HepG2 (cell line): Measurements from ENCODE around the gene IRAK2. TPM values are rescaled to one million over a fixed set of nuclear protein-coding genes. Genes with fewer than 3 reads are reported as not detected.

Source experiments
- ARID2 ChIP-seq: sonication (generic); formaldehyde crosslinking; IDR thresholded peaks from 2 replicates; pipeline ENCODE4 v1.8.1; 2022; ENCODE audit warnings: mild to moderate bottlenecking, missing genetic modification reagents, borderline replicate concordance
- ARID4A ChIP-seq: sonication (generic); formaldehyde crosslinking; IDR thresholded peaks from 2 replicates; pipeline ENCODE4 v1.5.0; 2020; ENCODE audit warnings: mild to moderate bottlenecking, missing genetic modification reagents, borderline replicate concordance
- E2F5 ChIP-seq: sonication (generic); formaldehyde crosslinking; conservative IDR thresholded peaks from 2 replicates; pipeline ENCODE4 v1.4.0; 2020; ENCODE audit warnings: missing genetic modification reagents
- GPN1 ChIP-seq: sonication (generic); formaldehyde crosslinking; IDR thresholded peaks from 2 replicates; pipeline ENCODE4 v1.5.1; 2020; ENCODE audit warnings: missing genetic modification reagents, borderline replicate concordance
- HNRNPH1 ChIP-seq: fragments of 200-400 bp; formaldehyde crosslinking; optimal IDR thresholded peaks from 2 replicates; pipeline ENCODE3; 2017; ENCODE audit warnings: mild to moderate bottlenecking, low read depth, low read length
- KDM4B ChIP-seq: sonication (generic); formaldehyde crosslinking; IDR thresholded peaks from 2 replicates; pipeline ENCODE4 v1.4.0; 2020; ENCODE audit warnings: missing genetic modification reagents
- MNT ChIP-seq: fragments of 450-650 bp; IDR thresholded peaks from 2 replicates; pipeline ENCODE4 v1.6.1; 2016
- PLRG1 ChIP-seq: fragments of 450-650 bp; conservative IDR thresholded peaks from 2 replicates; pipeline ENCODE4 v1.6.1; 2016
- SMC3 ChIP-seq: IDR thresholded peaks from 2 replicates; pipeline ENCODE4 v1.6.1; 2011; ENCODE audit warnings: low read length, improper control_type of control experiment
- TOE1 ChIP-seq: sonication (generic); formaldehyde crosslinking; IDR thresholded peaks from 2 replicates; pipeline ENCODE4 v1.4.0; 2020; ENCODE audit warnings: mild to moderate bottlenecking, missing genetic modification reagents
- ZBTB2 ChIP-seq: sonication (generic); formaldehyde crosslinking; IDR thresholded peaks from 2 replicates; pipeline ENCODE4 v1.8.0; 2022; ENCODE audit warnings: low read depth, missing genetic modification reagents
- ZBTB21 ChIP-seq: sonication (generic); formaldehyde crosslinking; IDR thresholded peaks from 2 replicates; pipeline ENCODE4 v1.4.0; 2020; ENCODE audit warnings: missing genetic modification reagents
- ZMYM2 ChIP-seq: sonication (generic); formaldehyde crosslinking; IDR thresholded peaks from 2 replicates; pipeline ENCODE4 v1.8.0; 2022; ENCODE audit warnings: mild to moderate bottlenecking, missing genetic modification reagents
- ZNF143 ChIP-seq: sonication (generic); formaldehyde crosslinking; IDR thresholded peaks from 2 replicates; pipeline ENCODE4 v1.4.0; 2020; ENCODE audit warnings: missing genetic modification reagents
- ZNF335 ChIP-seq: sonication (generic); formaldehyde crosslinking; IDR thresholded peaks from 2 replicates; pipeline ENCODE4 v1.4.0; 2020; ENCODE audit warnings: missing genetic modification reagents
- ZNF34 ChIP-seq: sonication (generic); formaldehyde crosslinking; IDR thresholded peaks from 2 replicates; pipeline ENCODE4 v1.4.0; 2020; ENCODE audit warnings: mild to moderate bottlenecking, missing genetic modification reagents, borderline replicate concordance
- ZNF414 ChIP-seq: sonication (generic); formaldehyde crosslinking; IDR thresholded peaks from 2 replicates; pipeline ENCODE4 v1.5.0; 2020; ENCODE audit warnings: missing genetic modification reagents
- ZNF644 ChIP-seq: IDR thresholded peaks from 2 replicates; pipeline ENCODE4 v1.6.1; 2016; ENCODE audit warnings: low read depth
- ZNF652 ChIP-seq: IDR thresholded peaks from 2 replicates; pipeline ENCODE4 v1.6.1; 2016; ENCODE audit warnings: low read depth, borderline replicate concordance
- ZNF704 ChIP-seq: sonication (generic); formaldehyde crosslinking; IDR thresholded peaks from 2 replicates; pipeline ENCODE4 v1.8.1; 2023; ENCODE audit warnings: mild to moderate bottlenecking, inconsistent platforms, moderate library complexity, missing genetic modification reagents, borderline replicate concordance
- ZNF792 ChIP-seq: IDR thresholded peaks from 2 replicates; pipeline ENCODE4 v1.6.1; 2016
- polyA plus RNA-seq, 8 experiments: library from polyadenylated mRNA; depleted of rRNA in 3 of 8; stranded (reverse) in 7 of 8; unstranded in 1 of 8; fragments of >200 nt; fragmentation: Illumina TruSeq in 4 of 8; extraction: Trizol in 4 of 8; gene quantifications; 2 replicates each; pipeline versions ENCODE4 v1.2.1 to v1.2.3, GENCODE V29; 2011 to 2016; ENCODE audit warnings: low read depth in 4 of 8, missing spikeins in 1 of 8, mixed read lengths in 1 of 8; ENCODE audit not compliant: insufficient read depth in 1 of 8
- total RNA-seq, 5 experiments: library from RNA; depleted of rRNA; stranded (reverse); fragments of >200 nt; fragmentation: Illumina TruSeq; extraction: Trizol; gene quantifications; 2 replicates each; pipeline ENCODE4 v1.2.3, GENCODE V29; 2016; ENCODE audit warnings: low read depth in 1 of 5

Gene IRAK2
- total and polyA plus RNA-seq, 2 of the 13 experiments (the other 11 are each of a cell fraction or from before 2014, with no cell fraction given) = 13.1 to 23.3 TPM

- no peak for TF ChIP-seq ZNF414 (CRISPR knock-in tag)
- TF ChIP-seq ARID4A (CRISPR knock-in tag) = no peak
- no peak for TF ChIP-seq ZBTB21
- 0 out of 2 replicates have a peak, but pooled peaks have one; percentile 10 for TF ChIP-seq ZNF792 (CRISPR knock-in tag)
- no peak for TF ChIP-seq ZNF652
- no peak; the same call in 1 of the 2 replicates for TF ChIP-seq MNT
- TF ChIP-seq GPN1 = no peak
- no peak for TF ChIP-seq ZNF335 (CRISPR knock-in tag)
- no peak for TF ChIP-seq HNRNPH1
- TF ChIP-seq ZMYM2 = no peak
- 0 out of 2 replicates have a peak, but pooled peaks have one; percentile 55 for TF ChIP-seq ZNF704 (CRISPR knock-in tag)
- TF ChIP-seq KDM4B (CRISPR knock-in tag) = no peak
- no peak for TF ChIP-seq TOE1
- no peak for TF ChIP-seq ZNF644 (CRISPR knock-in tag)
- TF ChIP-seq ZNF143 (CRISPR knock-in tag) = no peak
- no peak for TF ChIP-seq PLRG1
- TF ChIP-seq E2F5 (CRISPR knock-in tag) = no peak
- TF ChIP-seq ZNF34 (CRISPR knock-in tag) = no peak
- no peak for TF ChIP-seq ZBTB2 (CRISPR knock-in tag)
- TF ChIP-seq SMC3 = no peak
- peak; percentile 60; the same call in 1 of the 2 replicates for TF ChIP-seq ARID2 (CRISPR knock-in tag)
Measured at GRCh38 chr3:10248984-10249748, 84.4 kb downstream of the IRAK2 start (continued).
